ENCODE measurements around the gene SEMA6A. TPM values are rescaled to one million over a fixed set of nuclear protein-coding genes. Genes with fewer than 3 reads are reported as not detected.

SEMA6A gene
- total RNA-seq, 1 experiment from 2014 or later: 406 TPM

DNA sequence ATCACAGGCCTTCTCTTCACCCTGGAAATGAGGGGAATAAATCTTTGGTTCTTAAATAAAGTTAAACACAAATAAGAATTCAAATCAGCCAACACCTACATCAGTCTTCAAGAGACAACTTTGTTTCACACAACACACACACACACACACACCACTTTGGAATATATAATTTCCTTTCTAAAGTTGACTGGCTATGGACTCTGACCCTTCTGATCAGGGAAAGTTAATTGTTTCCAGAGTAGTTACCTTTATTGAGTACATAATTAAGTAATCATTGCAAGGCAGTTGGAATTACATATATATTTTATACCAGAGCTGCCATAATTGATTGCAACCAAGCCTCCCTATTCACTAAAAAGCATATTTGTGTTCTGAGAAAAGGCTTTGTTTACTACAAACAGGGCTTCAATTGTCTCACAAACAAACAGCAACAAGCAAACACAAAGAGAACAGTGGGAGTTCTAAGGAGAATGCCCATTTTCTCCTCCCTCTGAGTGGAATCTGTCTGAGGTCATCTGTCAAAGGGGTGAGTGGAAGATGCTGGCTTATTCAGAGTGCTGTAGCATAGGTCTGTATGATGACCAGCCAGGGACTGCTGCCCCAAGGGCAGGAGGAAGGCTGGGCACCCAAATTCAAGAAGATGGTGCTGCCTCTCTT lies 136.6 kb downstream of the SEMA6A start:
- Mint-ChIP-seq H3K27me3 (ENCODE audit: low read depth) (peaks cover 21% of the 10 kb centered on the region), H3K4me3 (no peak overlapping the region), H3K9me3 (no peaks in the 10 kb centered on the region), H3K27ac (no peak overlapping the region), H3K36me3 (no peaks in the 10 kb centered on the region), H3K4me1 (peaks cover 51% of the 10 kb centered on the region)
- ATAC-seq (peak; percentile 14), DNase-seq (ENCODE audit: low spot score) (no peak)
- ChIA-PET POLR2A (interaction anchor here (0.6 kb wide), 1 partner anchor 28 kb away, joined by 4 read pairs; no protein-coding TSS in a partner anchor), CTCF (interaction anchor here (1.0 kb wide), 1 partner anchor 149 kb away, joined by 3 read pairs; no protein-coding TSS in a partner anchor)
- peak; percentile 70 for TF ChIP-seq ZNF317 (CRISPR knock-in tag; IDR thresholded peaks at IDR 0.05; ENCODE audit: borderline replicate concordance, low read depth)
- TF ChIP-seq IRF1 (CRISPR knock-in tag; IDR thresholded peaks at IDR 0.05): no peak
- TF ChIP-seq ERG (CRISPR knock-in tag; IDR thresholded peaks at IDR 0.05): no peak

DNA sequence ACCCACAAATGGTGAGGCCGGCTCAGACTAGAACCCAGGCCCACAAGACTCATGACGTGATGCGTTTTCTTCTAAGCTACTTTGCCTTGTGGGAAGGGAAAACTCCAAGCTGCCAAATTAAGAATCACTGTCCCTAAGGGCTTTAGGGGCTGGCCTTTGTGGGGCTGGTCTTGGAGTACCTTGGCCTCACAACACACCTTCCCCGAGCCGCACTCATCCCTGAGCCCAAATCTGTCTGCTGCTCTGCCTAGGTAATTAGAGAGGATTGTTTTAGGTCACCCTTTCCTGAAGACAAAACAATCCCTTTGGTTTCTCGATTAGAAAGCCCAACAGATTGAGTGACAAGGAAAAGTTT lies 137.3 kb downstream of the SEMA6A start:
- ChIA-PET POLR2A (no interaction called here), CTCF (no interaction called here)
- no peak overlapping the region for H3K4me3 Mint-ChIP-seq
- H3K4me1 Mint-ChIP-seq: peaks cover 45% of the 10 kb centered on the region
- no peak for ATAC-seq
- no peak for DNase-seq (ENCODE audit: low spot score)
- peaks cover 21% of the 10 kb centered on the region for H3K27me3 Mint-ChIP-seq (ENCODE audit: low read depth)
- TF ChIP-seq HMGXB4 (CRISPR knock-in tag; IDR thresholded peaks at IDR 0.05): no peak
- TF ChIP-seq USF1 (CRISPR knock-in tag; IDR thresholded peaks at IDR 0.05): no peak
- TF ChIP-seq ATF6 (CRISPR knock-in tag; IDR thresholded peaks at IDR 0.05): no peak
- no peak for TF ChIP-seq SMAD3 (CRISPR knock-in tag; IDR thresholded peaks at IDR 0.05; ENCODE audit: borderline replicate concordance)
- no peak for TF ChIP-seq HMGA2 (CRISPR knock-in tag; IDR thresholded peaks at IDR 0.05)
- TF ChIP-seq, protein P1, sequence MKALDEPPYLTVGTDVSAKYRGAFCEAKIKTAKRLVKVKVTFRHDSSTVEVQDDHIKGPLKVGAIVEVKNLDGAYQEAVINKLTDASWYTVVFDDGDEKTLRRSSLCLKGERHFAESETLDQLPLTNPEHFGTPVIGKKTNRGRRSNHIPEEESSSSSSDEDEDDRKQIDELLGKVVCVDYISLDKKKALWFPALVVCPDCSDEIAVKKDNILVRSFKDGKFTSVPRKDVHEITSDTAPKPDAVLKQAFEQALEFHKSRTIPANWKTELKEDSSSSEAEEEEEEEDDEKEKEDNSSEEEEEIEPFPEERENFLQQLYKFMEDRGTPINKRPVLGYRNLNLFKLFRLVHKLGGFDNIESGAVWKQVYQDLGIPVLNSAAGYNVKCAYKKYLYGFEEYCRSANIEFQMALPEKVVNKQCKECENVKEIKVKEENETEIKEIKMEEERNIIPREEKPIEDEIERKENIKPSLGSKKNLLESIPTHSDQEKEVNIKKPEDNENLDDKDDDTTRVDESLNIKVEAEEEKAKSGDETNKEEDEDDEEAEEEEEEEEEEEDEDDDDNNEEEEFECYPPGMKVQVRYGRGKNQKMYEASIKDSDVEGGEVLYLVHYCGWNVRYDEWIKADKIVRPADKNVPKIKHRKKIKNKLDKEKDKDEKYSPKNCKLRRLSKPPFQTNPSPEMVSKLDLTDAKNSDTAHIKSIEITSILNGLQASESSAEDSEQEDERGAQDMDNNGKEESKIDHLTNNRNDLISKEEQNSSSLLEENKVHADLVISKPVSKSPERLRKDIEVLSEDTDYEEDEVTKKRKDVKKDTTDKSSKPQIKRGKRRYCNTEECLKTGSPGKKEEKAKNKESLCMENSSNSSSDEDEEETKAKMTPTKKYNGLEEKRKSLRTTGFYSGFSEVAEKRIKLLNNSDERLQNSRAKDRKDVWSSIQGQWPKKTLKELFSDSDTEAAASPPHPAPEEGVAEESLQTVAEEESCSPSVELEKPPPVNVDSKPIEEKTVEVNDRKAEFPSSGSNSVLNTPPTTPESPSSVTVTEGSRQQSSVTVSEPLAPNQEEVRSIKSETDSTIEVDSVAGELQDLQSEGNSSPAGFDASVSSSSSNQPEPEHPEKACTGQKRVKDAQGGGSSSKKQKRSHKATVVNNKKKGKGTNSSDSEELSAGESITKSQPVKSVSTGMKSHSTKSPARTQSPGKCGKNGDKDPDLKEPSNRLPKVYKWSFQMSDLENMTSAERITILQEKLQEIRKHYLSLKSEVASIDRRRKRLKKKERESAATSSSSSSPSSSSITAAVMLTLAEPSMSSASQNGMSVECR (CRISPR knock-in tag; IDR thresholded peaks at IDR 0.05; ENCODE audit: borderline replicate concordance): no peak
- no peak for TF ChIP-seq JUN (CRISPR knock-in tag; IDR thresholded peaks at IDR 0.05)
- H3K9me3 Mint-ChIP-seq: no peaks in the 10 kb centered on the region
- H3K36me3 Mint-ChIP-seq: no peaks in the 10 kb centered on the region
- no peak overlapping the region for H3K27ac Mint-ChIP-seq
